Measurements from ENCODE around the gene KRTAP2-4. TPM values are rescaled to one million over a fixed set of nuclear protein-coding genes. Genes with fewer than 3 reads are reported as not detected.
A peak's percentile ranks its signal among the peaks of the same experiment; 100 is the strongest.
"Not testable (repeated sequence)": the region's sequence is repeated elsewhere in the genome, so short reads cannot be mapped to it uniquely, and the experiment has no call there.

KRTAP2-4 gene
- total and polyA plus RNA-seq, 8 donors, result not detected

DNA sequence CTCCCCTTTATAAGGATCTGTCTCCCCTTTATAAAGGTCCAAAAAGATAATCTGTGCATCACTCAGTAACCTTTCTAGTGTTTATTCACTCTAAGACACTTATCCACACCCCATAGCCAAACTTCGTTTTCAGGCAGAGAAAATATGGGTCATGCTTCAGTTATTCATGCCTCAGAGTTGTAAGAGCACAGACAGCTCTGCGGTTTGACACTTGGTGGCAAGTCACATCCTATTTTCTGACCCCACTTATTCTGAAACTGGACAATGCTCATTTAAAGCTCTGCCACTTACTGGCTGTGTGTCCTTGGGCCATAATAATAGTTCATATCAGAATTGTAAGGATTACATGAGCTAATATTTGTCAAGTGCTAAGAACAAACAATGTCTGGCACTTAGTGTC, 16.6 kb downstream of the KRTAP2-4 start:
- no peaks in the 10 kb centered on the region for H3K9me3 ChIP-seq
- H3K27ac ChIP-seq, result no peak overlapping the region
- TF ChIP-seq CTCF (IDR thresholded peaks at IDR 0.05), result no peak
- H3K4me3 ChIP-seq, result no peak overlapping the region
- WGBS, 2 donors, result 31 to 42% methylated on average over 2 of the region's 2 CpGs
- no peaks in the 10 kb centered on the region for H3K4me1 ChIP-seq
- H3K27me3 ChIP-seq, result peaks cover 0 to 7% (median 2%) of the 10 kb centered on the region in 4 donors
- ATAC-seq (no peak), FAIRE-seq (no peak), DNase-seq (no peak)
- intact Hi-C loops (cut with DNase I), result no loop called here
- H3K36me3 ChIP-seq, result no peaks in the 10 kb centered on the region

GRCh38 chr17:41048441-41048840, 17.2 kb downstream of the KRTAP2-4 start:
- no peak for ATAC-seq
- no peak overlapping the region for H3K27ac ChIP-seq
- no peaks in the 10 kb centered on the region for H3K4me1 ChIP-seq
- no peak for FAIRE-seq
- intact Hi-C loops (cut with DNase I), result no loop called here
- no peaks in the 10 kb centered on the region for H3K36me3 ChIP-seq
- 65 to 68% methylated on average over 7 of the region's 7 CpGs for WGBS, 2 donors
- peaks cover 0 to 7% (median 2%) of the 10 kb centered on the region in 4 donors for H3K27me3 ChIP-seq
- no peak for DNase-seq
- TF ChIP-seq CTCF (IDR thresholded peaks at IDR 0.05), result no peak
- H3K4me3 ChIP-seq, result no peak overlapping the region
- no peaks in the 10 kb centered on the region for H3K9me3 ChIP-seq

- intact Hi-C loops (cut with DNase I); H3K27me3 ChIP-seq; ATAC-seq; H3K4me1 ChIP-seq; H3K4me3 ChIP-seq; FAIRE-seq; H3K36me3 ChIP-seq; H3K27ac ChIP-seq; H3K9me3 ChIP-seq; DNase-seq: not testable (repeated sequence)
- 38 to 48% methylated on average over 7 to 10 of the region's 33 CpGs for WGBS, 2 donors
Observed at GRCh38 chr17:41046735-41047465, 18.8 kb downstream of the KRTAP2-4 start, which contains the start of gene KRTAP2-1. TSS of gene KRTAP2-1 (minus strand) at chr17:41047316. CDS start at chr17:41047267, 49 bp downstream.

- Histone ChIP-seq H3K9me3 (no peaks in the 10 kb centered on the region), H3K4me1 (peaks cover 0 to 7% (median 5%) of the 10 kb centered on the region in 3 donors), H3K36me3 (no peaks in the 10 kb centered on the region), H3K27ac (no peak overlapping the region), H3K27me3 (peaks cover 0 to 4% (median under 1%) of the 10 kb centered on the region in 4 donors), H3K4me3 (no peak overlapping the region)
- TF ChIP-seq CTCF (IDR thresholded peaks at IDR 0.05), result no peak
- DNase-seq (no peak), FAIRE-seq (no peak), ATAC-seq (no peak)
- intact Hi-C loops (cut with DNase I), result no loop called here
- WGBS, 2 donors, result 92 to 94% methylated on average over 1 of the region's 1 CpG
Observed at GRCh38 chr17:41042953-41043352, 22.7 kb downstream of the KRTAP2-4 start.

- H3K36me3 ChIP-seq; H3K4me1 ChIP-seq; H3K27me3 ChIP-seq; H3K4me3 ChIP-seq; H3K9me3 ChIP-seq; FAIRE-seq; intact Hi-C loops (cut with DNase I): not testable (repeated sequence)
- DNase-seq, result peak; percentile 19 to 90 (median 70)
- 43 to 47% methylated on average over 12 to 14 of the region's 14 CpGs for WGBS, 2 donors
- peak; percentile 70 to 90 (median 86) for ATAC-seq
- peak within 1 kb of the TSS in 3 of 4 donors; percentile 15 to 55 (median 26) for H3K27ac ChIP-seq
Observed at GRCh38 chr17:41040783-41041571, 24.7 kb downstream of the KRTAP2-4 start, which contains the start of gene KRTAP1-1. TSS of gene KRTAP1-1 (minus strand) at chr17:41041450. CDS start at chr17:41041397, 53 bp downstream.

Data from pancreas (tissue), 10 donors.